Adrenal gland (tissue), 5 donors: ENCODE measurements around the gene TGFBR2.

Experiments used
- POLR2A ChIP-seq, 2 donors: fragments of 450-650 bp; IDR thresholded peaks; one replicate each; pipeline ENCODE4 v1.6.1; 2017; ENCODE audit warnings: antibody characterized with exemption in 2 of 2, mild to moderate bottlenecking in 2 of 2, moderate library complexity in 1 of 2
- TF ChIP-seq, protein P1 (sequence below), 6 experiments: fragments of 450-650 bp in 4 of 6; fragments of 200-600 bp in 2 of 6; sonication (generic) in 1 of 6; IDR thresholded peaks; 1 replicate in 5 of 6; 2 replicates in 1 of 6; pipeline versions ENCODE4 v1.5.1 to v1.8.0; 2016 to 2021; ENCODE audit warnings: antibody characterized with exemption in 6 of 6, mild to moderate bottlenecking in 2 of 6, moderate library complexity in 1 of 6
- donor health status: DM: no; HTN: no; CAD: no.

DNA sequence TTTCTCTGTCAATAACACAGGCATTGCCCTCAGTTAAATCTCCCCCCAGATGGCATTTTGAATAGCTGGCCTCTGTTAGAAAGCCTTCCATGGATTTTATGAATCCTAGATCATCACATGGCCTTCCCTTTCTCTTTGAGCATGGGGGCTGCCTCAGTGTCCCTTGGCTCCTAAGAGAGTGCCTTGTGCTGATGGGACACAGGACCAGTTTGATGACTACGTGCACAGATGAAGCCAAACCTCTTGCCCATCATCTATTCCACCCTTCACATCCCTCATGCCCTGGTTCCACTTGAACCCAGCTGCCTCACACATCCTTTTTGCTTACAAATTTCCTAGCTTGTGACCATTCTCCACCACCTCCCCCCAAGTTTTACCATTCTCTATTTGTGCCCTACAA, 12.9 kb downstream of the TGFBR2 start:
- TF ChIP-seq, protein P1, sequence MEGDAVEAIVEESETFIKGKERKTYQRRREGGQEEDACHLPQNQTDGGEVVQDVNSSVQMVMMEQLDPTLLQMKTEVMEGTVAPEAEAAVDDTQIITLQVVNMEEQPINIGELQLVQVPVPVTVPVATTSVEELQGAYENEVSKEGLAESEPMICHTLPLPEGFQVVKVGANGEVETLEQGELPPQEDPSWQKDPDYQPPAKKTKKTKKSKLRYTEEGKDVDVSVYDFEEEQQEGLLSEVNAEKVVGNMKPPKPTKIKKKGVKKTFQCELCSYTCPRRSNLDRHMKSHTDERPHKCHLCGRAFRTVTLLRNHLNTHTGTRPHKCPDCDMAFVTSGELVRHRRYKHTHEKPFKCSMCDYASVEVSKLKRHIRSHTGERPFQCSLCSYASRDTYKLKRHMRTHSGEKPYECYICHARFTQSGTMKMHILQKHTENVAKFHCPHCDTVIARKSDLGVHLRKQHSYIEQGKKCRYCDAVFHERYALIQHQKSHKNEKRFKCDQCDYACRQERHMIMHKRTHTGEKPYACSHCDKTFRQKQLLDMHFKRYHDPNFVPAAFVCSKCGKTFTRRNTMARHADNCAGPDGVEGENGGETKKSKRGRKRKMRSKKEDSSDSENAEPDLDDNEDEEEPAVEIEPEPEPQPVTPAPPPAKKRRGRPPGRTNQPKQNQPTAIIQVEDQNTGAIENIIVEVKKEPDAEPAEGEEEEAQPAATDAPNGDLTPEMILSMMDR (IDR thresholded peaks at IDR 0.05), result no peak
- TF ChIP-seq POLR2A (IDR thresholded peaks at IDR 0.05), result no peak
